Amniotic epithelial cell (primary cell): ENCODE data around the gene RTEL1.
"Not testable (repeated sequence)": the region's sequence is repeated elsewhere in the genome, so short reads cannot be mapped to it uniquely, and the experiment has no call there.

Experiments used
- DNase-seq: peaks from one replicate; pipeline ENCODE4 v3.0.0-alpha.2; 2010; ENCODE audit warnings: low read depth

The RTEL1 gene

DNA sequence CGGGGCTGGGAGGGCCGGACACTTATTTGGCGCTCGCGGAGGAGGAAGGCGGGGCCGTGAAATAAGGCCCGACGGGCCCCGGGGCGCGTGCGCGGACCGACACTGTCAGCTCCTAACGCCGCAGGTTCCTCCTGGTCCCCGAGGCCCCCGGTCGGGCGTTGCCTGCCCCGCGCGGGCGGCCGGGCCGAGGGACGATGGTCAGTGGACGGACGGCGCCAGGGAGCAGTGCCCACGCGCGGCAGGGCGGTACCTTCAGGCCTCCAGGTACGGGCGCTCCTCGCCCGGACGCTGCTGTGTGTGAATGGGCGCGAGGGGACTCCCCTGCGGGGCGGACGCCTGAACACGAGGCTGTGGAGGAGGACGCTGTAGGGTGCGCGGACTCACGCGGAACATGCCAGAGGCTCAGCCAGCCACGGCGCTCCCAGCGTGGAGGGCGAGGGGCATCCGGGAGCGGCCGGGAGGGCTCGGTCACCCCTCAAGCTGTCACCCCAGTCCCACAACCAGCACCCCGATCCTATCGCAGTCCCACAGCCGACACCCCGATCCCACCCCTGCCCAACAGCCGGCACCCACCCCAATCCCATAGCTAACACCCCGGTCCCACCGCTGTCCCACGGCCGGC, 30.9 kb upstream of the RTEL1 start:
- peak; percentile 86 for DNase-seq

DNA sequence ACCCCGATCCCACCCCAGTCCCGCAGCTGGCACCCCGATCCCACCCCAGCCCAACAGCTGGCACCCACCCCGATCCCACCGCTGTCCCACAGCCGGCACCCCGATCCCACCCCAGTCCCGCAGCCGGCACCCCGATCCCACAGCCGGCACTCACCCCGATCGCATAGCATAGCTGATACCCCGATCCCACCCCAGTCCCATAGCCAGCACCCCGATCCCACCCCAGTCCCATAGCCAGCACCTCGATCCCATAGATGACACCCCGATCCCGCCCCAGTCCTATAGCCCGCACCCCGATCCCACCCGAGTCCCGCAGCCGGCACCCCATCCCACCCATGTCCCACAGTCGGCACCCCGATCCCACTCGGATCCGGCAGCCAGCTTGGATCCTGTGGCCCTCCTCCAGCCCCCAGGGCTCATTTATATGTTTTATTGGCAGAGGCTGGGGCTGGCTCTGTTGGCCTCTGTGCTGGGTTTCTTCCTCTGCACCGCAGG, 30.3 kb upstream of the RTEL1 start:
- no peak for DNase-seq

DNA sequence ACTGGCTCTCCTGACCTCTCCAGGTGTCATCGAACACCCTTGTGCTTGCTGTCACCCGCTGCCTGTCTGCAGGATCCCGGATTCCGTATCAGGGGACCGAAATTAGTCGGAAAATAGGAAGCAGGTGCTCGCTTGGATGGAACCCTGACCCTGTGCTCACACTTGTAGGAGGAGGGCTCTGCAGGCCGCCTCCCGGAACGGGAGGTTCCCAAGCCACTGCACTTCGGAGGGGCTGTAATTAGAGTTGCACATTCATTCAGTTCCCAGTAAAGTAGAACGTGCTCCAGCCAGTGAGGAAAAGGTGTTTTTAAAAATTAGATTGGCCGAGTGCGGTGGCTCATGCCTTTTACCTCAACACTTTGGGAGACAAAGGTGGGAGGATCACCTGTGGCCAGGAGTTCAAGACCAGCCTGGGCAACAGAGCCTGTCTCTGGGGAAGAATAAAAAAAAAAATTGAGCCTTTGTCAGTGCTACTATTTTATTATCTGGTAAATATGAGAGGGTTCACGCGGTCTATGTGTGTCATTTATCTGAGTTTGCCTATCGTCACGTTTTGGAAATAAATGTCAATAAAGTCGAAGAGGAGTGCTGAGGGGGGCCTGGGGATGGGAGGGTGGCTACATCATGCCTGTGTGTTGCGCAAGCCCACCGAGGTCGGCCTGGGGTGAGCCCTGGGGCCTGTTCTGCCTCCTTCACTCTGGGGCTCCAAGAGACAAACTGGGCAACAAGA, 29.7 kb upstream of the RTEL1 start:
- DNase-seq: peak; percentile 75

DNA sequence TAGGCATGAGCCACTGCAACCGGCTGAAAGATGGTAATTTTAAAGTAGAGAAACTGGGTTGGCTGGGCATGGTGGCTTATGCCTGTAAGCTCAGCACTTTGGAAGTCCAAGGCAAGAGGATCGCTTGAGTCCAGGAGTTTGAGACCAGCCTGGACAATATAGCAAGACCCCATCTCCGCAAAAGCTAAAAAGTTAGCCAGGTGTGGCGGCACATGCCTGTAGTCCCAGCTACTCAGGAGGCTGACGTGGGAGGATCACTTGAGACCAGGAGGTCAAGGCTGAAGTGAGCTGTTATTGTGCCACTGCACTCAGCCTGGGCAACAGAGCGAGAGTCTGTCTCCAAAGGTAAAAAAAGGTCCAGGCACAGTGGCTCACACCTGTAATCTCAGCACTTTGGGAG, 27.2 kb upstream of the RTEL1 start:
- DNase-seq: not testable (repeated sequence)

DNA sequence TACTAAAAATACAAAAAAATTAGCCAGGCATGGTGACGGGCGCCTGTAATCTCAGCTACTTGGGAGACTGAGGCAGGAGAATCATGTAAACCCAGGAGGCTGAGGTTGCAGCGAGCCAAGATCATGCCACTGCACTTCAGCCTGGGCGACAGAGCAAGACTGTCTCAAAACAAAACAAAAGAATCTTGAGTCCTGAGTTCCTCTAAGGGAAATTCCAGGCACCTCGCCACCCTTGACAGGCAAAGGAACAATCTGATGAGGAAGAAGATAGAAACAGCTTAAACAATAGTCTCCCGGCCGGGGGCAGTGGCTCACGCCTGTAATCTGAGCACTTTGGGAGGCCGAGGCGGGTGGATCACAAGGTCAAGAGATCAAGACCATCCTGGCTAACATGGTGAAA, 26.7 kb upstream of the RTEL1 start:
- DNase-seq: not testable (repeated sequence)

DNA sequence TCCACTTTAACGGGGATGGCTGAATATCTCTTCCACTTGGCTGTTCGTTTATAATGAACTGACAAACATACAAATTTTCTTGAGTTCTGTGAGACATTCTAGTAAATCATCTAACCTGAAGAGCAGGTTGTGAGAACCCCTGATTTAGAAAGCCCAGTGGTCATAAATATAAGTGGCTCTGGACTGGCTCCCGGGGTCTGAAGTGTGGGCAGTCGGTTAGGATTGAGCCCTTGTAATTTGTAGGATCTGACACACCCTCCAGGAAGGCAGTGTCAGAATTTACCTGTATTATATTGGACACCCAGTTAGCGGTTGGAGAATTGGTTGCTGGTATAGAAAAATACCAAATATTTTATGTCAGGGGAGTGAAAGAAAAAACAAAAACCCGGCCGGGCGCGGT, 24.4 kb upstream of the RTEL1 start:
- DNase-seq: no peak

DNA sequence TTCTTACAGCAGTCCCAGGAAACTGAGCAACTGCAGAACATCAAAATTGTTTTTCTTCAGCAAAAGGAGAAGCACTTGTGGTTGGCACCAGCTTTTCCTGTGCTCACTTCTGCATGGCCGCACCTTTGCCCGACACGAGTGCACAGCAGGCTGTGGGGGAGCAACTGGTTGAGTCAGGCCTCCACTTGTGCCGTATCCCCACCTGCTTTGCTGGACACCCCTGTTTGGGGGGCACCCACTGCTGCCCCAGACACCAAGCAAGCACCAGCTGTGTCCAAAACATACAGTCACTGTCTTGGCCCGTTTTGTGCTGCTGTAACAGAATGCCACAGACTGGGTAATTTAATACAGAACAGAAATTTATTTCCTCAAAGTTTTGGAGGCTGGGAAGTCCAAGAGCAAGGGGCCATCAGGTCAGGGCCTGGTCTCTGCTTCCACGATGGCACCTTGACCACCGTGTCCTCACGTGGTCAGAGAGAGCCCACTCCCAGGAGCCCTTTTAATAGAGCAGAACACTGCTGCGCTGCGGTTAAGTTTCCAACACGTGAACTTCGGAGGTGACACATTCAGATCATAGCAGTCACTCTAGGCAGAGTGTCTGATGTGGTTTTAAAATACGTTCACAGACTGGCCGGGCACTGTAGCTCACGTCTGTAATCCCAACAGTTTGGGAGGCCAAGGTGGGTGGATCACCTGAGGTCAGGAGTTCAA, 22.5 kb upstream of the RTEL1 start:
- no peak for DNase-seq

DNA sequence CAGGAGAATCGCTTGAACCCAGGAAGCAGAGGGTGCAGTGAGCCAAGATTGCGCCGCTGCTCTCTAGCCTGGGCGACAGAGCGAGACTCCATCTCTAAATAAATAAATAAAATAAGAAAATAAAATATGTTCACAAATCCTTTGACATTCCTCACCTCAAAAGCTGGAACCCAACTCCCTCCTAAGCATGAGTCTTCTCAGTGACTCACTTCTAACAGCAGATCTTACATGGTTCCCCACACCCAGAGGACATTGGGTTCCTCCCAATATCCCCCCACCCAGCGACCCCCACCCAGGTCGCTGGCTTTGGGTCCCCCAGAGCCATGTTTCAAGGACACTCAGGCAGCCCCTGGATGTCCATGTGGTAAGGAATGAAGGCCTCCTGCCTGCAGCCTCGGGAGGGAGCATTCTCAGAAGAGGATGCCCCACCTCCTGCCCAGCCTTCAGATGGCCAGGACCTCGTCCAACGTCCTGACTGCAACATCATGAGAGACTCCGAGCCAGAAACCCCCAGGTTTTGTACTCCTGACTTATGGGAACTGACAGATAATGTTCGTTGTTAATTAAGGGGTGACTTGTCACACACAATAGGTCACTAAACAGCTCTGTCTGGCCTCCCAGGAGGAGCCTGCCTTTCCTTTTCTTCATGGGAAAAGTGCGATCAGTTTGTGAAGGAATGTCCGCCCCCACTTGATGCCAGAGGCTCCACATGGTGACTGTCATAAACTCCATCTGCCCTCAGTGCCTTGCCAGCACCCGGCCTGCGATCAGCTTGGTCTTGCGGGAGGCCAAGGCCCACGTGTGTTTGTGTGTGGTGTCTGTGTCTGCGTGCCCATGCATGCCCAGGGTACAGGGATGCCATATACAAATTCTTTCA, 21.1 kb upstream of the RTEL1 start:
- no peak for DNase-seq

DNA sequence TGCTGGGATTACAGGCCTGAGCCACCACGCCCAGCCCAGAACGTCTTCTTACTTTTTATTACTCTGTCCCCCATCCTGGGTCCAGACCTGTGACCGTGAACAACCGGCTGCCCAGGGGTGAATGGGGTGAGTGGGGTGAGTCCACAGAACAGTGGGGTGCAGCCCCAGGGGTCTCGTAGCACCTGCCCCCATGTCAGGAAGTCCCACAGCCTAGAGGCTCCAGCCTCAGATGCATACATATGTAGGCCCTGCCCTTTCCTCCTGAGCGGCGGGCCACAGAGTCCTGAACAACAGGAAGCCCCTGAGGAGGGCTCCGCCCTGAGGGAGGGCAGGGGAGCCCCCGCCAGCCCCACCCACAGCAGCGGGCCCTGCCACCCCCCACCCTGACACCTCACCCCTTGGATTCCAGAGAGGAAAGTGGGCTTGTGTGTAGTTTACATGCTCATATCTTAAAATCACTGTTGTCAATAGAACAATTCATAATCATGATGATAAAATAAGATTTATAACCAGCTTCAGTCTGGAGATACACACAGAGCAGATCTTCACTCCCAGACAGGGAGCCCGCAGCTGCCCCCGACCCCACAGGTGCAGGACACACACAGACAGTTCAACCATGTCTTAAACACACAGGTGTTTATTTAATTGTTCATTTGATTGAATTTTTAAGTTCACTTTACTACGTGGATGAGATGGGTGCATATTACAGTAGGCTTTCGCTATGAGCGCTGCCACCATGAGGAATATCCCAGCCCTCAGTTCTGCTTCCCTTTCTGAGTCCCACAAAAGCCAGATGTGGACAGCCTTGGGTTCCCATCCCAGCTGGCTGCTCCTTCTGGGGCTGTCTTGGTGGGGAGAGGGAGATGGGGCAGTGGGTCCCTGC, 18.8 kb upstream of the RTEL1 start:
- no peak for DNase-seq

DNA sequence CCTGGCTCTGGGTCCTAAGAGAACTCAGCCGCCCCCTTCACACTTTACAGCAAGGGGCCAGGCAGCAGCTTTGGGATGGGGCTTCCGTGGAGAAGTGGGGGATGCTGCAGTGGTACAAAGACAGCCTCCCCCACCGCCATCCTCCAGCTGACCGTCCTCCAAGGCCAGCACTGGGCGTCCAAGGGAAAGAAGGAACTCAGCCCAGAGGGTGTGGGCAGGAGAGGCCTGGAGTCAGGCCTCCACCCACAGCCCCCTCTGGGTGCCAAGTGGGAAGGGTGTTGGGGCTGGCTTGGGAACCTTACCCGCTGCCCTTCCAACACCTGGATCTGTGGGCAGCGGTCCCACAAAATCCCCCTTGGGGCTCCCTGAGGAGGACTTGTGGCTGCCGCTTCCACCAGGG, 18.0 kb upstream of the RTEL1 start:
- no peak for DNase-seq

DNA sequence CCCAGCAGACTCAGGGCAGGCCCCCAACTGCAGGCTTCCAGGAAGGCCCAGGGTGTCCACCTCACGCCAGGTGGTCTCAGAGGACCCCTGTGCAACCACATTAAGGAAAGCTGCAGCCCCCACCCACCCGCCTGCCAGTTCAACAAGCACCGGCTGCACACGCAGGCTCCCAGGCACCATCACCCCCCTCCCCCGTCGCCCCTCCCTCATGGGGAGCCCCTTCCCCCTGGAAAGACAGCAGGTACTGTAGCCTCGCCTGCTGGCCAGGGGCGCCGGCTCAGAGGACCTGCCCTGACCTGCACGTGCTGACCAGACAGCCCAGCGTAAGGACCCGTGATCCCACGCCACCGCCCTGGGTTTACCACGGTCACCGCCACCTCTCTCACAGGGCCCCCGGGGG, 17.4 kb upstream of the RTEL1 start:
- DNase-seq: not testable (repeated sequence)

DNA sequence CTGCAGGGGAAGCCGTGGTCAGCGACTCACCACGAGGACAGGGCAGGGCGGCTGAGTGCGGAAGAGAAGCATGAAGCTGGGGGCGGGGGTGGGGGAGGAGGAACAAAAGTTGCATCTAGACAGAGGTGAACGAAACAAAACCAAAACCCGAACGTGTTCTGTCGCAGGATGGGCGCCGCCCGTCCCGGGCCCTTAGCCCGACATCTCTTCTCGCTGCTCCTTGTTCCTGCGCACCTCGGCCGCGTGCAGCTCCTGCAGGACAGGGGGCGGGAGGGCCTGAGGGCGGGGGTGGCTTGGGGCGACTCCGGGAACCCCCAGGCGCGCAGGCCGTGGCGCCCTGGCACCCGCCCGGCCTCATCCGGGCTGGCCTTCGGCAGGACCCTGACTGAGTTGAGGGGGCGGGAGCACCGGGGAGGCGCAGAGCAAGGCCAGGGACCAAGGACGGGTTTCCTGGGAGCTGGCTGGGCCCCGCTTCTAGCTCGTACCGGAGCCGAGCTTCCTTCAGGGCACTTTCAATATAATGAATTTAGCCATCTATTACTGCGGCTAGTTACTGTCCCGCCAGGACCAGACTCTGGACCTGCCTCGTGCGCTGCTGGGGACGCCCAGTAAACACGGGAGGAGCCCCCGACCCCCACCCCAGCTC, 16.8 kb upstream of the RTEL1 start:
- DNase-seq: no peak

DNA sequence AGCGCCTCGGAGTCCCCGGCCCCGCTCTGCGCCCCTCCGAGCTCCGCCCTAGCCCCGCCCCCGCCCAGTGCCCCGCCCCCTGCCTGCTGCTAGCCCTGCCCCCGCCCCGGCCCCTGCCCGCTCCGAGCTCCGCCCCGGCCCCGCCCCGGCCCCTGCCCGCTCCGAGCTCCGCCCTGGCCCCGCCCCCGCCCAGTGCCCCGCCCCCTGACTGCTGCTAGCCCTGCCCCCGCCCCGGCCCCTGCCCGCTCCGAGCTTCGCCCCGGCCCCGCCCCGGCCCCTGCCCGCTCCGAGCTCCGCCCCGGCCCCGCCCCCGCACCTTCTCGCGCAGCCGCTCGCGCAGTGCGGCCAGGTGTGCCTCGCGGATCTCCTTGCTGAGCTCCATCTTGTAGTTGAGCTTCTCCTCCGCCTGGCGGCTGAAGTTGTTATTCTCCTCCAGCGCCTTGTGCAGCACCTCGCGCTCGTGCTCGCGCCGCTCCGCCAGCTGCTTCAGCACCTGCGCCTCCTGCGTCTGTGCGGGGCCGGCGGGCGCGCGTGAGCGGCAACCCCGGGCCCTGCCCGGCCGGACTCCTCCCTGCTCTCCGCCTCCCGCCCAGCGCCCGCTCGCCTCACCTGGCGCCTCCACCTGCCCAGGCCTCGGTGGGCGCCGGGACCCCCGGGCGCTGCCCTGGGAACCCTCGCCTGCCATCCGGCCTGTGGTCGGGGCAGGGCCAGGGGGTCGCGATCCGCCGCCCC, 16.2 kb upstream of the RTEL1 start:
- DNase-seq: peak; percentile 68

DNA sequence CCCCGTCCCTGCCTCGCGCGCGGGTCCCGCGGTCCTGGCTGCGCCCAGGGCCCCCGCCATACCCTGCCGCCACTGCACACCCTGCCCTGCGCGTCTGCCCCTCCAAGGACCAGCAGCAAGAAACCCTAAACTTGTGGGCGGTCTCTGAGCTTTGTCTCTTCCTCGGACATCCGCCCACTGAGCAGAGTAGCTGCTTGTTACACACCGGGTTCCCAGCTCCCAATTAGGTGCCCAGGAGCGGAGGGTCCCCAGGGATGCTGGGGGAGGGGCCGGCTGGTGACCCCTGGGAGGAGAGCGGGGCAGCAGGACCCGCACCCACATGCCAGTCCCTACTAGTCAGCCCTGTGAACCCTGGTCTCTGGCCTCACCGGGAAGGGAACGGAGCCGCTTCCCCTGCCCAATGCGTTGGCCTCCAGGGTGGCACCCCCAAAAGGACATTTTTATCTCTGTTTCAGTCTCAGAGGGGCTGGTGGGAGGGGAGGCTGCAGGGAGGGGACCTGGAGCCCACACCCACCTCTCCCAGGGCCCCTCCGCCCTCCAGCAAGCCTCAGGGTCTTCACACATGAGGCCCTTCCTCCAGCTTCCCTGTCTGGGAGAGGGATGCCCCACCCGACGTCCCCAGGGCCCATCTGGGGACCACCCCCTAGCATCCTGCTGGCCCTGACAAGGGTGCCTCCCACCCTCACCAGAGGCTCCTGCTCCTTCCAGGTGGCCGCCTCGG, 15.4 kb upstream of the RTEL1 start:
- DNase-seq: no peak

DNA sequence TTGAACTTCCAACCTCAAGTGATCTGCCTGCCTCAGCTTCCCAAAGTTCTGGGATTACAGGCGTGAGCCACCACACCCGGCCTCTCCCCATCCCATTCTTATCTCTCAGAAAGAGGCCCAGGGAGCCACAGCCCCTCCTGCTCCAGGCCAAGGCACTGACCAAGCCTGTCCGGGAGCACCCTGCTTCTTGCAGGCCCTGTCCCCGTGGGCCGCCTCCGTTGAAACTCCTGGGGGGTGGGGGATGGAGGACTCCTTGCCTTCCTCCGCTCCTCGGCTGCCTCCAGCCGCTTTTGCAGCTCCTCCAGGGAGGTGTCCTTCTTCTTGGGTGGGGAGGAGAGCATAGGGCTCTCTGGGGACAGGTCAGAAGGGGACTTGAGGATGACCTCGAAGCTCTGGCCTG, 14.6 kb upstream of the RTEL1 start:
- DNase-seq: no peak

DNA sequence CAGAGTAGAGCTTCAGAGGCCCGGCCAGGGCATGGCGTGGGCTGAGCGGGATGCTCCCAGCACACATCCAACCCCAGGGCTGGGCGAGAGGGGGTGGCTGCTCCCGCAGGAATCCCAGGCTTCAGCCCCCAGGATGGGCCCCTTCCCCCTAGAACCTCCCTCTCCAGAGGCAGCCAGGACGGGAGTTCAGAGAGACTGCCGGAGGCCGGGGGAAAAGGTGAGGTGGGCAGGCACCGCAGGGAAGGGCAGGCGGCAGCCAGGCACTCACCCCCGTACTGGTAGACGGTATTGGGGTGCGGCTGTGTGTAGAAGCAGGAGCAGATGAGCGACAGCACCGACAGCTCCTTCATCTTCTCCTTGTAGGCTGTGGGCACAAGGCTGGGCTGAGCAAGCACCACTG, 14.2 kb upstream of the RTEL1 start:
- DNase-seq: no peak

DNA sequence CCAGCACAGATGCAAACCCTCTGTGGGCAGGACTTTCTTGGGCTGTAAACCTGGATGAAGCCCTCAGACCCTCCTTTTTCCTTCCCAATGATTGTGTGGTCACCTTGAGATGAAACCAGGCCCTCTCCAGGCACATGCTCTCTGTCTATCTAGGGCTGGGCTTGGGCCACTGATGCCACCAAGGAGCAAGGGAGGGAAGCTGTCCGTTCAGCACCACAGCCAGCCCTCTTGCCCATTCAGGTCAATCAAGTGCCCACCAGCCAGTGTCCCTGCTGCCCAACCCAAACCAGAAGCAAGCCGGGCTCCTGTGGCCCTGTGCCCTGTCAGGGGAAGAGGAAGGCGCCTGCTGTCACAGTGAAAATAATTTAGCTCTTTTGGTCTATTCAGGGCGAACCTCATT, 12.9 kb upstream of the RTEL1 start:
- DNase-seq: no peak

DNA sequence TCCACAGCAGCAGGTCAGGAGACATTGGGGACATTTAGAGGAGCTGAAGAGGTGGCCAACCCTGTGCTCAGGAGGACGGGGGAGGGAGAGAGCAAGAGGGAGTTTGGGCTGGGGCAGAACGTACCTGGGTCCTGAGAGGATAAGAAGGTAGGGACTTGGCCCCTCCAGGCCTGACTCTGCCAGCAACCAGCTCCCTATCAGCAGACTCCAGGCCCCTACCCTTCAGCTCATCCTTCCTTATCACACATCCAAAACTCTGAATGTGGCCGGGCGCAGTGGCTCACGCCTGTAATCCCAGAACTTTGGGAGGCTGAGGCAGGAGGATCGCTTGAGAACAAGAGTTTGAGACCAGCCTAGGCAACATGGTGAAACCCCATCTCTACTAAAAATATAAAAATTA, 9.9 kb upstream of the RTEL1 start:
- DNase-seq: no peak

DNA sequence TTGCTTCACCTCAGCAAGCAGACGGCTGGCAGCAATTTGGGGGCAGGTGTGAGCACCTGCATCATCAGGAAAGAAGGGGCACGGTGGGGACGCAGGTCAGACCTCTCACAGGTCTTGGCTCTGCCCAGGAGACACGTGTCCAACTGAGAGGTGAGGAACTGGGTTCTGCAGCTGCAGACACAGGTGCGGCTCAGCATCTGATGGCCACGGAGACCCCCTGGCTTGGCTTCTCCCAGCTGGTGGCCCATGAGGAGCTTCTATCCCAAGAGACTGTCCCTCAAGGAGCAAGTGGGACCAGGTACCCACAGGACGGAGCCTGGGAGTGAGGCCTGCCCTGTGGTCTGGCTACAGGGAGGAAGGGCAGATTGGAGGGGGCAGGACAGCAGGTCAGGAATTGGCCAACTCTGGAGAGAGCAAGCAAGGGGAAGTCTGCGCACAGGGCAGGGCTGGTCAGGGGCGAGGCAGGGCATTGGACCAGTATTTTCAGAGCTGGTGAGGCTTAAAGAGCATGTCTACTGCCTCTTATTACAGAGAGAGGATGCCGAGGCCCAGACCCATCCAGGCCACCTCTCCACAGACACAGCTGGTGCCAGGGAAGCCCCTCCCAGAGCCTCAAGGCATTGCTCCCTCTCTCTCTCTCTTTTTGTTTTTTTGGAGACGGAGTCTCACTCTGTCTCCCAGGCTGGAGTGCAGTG, 9.1 kb upstream of the RTEL1 start:
- no peak for DNase-seq
